NB4 (cell line): ENCODE results near the gene CDK12.
"Not testable (repeated sequence)": the region's sequence is repeated elsewhere in the genome, so short reads cannot be mapped to it uniquely, and the experiment has no call there.

ENCODE experiments used
- DNase-seq: peaks from one replicate; pipeline ENCODE4 v3.0.0; 2010; ENCODE audit warnings: low read depth
- H3K4me3 ChIP-seq: one replicate; pipeline ENCODE4 v1.5.1; 2011; ENCODE audit warnings: mild to moderate bottlenecking, low read depth, low read length, moderate library complexity
- CTCF ChIP-seq: IDR thresholded peaks from one replicate; pipeline ENCODE4 v1.5.1; 2012; ENCODE audit warnings: low read depth, low read length
- MAX ChIP-seq: IDR thresholded peaks from 2 replicates; pipeline ENCODE4 v1.6.1; 2011; ENCODE audit warnings: low read depth, low read length
- MYC ChIP-seq: IDR thresholded peaks from 2 replicates; pipeline ENCODE4 v1.6.1; 2011; ENCODE audit warnings: low read depth, low read length
- POLR2A ChIP-seq: IDR thresholded peaks from 2 replicates; pipeline ENCODE4 v1.6.1; 2011; ENCODE audit warnings: mild to moderate bottlenecking; ENCODE audit not compliant: insufficient read length; ENCODE audit errors: extremely low read depth

The CDK12 gene

GRCh38 chr17:39543176-39543575, 81.9 kb downstream of the CDK12 start:
- no peak for TF ChIP-seq MYC
- TF ChIP-seq MAX, result no peak
- TF ChIP-seq POLR2A, result no peak
- no peak for TF ChIP-seq CTCF
- DNase-seq, result no peak
- no peak overlapping the region for H3K4me3 ChIP-seq

- no peak overlapping the region for H3K4me3 ChIP-seq
- no peak for DNase-seq
- TF ChIP-seq MAX, result no peak
- TF ChIP-seq MYC, result no peak
- no peak for TF ChIP-seq CTCF
- TF ChIP-seq POLR2A, result no peak
Measured at GRCh38 chr17:39543664-39544063, 82.4 kb downstream of the CDK12 start.

GRCh38 chr17:39544361-39544760, 83.1 kb downstream of the CDK12 start:
- not testable (repeated sequence) for DNase-seq, H3K4me3 ChIP-seq

GRCh38 chr17:39547713-39548478, 86.6 kb downstream of the CDK12 start:
- no peak overlapping the region for H3K4me3 ChIP-seq
- TF ChIP-seq POLR2A (no peak), CTCF (peak; percentile 95), MYC (peak; percentile 32), MAX (peak; percentile 52; the same call in 1 of the 2 replicates)
- DNase-seq, result peak; percentile 76

- DNase-seq, result no peak
- TF ChIP-seq MYC (no peak), MAX (no peak), POLR2A (no peak), CTCF (no peak)
- H3K4me3 ChIP-seq, result no peak overlapping the region
Measured at GRCh38 chr17:39548494-39549225, 87.4 kb downstream of the CDK12 start.

GRCh38 chr17:39549747-39550573, 88.7 kb downstream of the CDK12 start:
- DNase-seq, result no peak
- TF ChIP-seq MAX (no peak), CTCF (no peak), POLR2A (no peak), MYC (no peak)
- no peak overlapping the region for H3K4me3 ChIP-seq
